ENCODE measurements around the gene ZKSCAN2. TPM values are rescaled to one million over a fixed set of nuclear protein-coding genes. Genes with fewer than 3 reads are reported as not detected.

The ZKSCAN2 gene
- total RNA-seq (1 to 10 TPM in 3 of 5 donors, under 1 TPM in 1, not detected in 1; 0.45 to 5.3 (median 2.7) TPM), polyA plus RNA-seq (under 1 TPM; 0.58 to 0.92 (median 0.81) TPM)
- long read RNA-seq, donor 1, partial matches to known transcripts: 0 of 1 reads
- long read RNA-seq, donor 1, other reads (novel, unspliced or antisense): 0 of 1 reads
- long read RNA-seq, donor 2: 0 reads
- long read RNA-seq, donor 3, partial matches to known transcripts: 0 of 1 reads
- long read RNA-seq, donor 3, other reads (novel, unspliced or antisense): 0 of 1 reads
- long read RNA-seq, donor 4: 0 reads
- long read RNA-seq, donor 5, full-length matches to known transcripts: 1 of 1 reads
- long read RNA-seq, donor 5, partial matches to known transcripts: 0 of 1 reads
- long read RNA-seq, donor 5, other reads (novel, unspliced or antisense): 0 of 1 reads
- long read RNA-seq, donor 6, full-length matches to known transcripts: 3 of 3 reads
- long read RNA-seq, donor 6, partial matches to known transcripts: 0 of 3 reads
- long read RNA-seq, donor 6, other reads (novel, unspliced or antisense): 0 of 3 reads
- long read RNA-seq, donor 7, partial matches to known transcripts: 0 of 1 reads
- long read RNA-seq, donor 7, other reads (novel, unspliced or antisense): 0 of 1 reads
- long read RNA-seq, donor 8, full-length matches to known transcripts: 1 of 1 reads
- long read RNA-seq, donor 8, partial matches to known transcripts: 0 of 1 reads
- long read RNA-seq, donor 8, other reads (novel, unspliced or antisense): 0 of 1 reads
- long read RNA-seq, donor 9: 0 reads
- long read RNA-seq, donor 10: 0 reads

DNA sequence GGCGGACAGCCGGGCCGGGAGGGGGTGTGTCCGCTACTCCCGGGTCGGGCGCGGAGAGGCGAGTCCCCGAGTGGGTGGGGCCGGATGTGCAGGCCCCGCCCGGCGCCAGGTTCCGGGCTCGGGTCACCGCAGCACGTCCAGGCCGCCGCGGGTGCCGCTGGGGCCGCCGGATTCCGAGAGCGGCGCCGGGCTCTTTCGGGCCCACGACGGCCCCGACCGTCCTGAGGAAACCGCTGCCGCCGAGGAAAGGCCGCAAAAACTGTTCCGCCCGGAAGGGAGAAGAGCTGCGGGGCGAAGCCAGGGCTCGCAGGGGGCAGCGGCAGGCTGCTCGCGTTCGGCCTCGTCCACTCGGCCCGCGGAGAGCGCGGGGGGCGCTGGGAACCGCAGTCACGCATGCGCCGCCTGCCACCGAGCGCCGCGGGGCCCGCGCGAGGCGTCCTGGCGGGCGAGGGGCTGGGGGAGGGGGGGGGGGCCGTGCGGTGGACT, at the start of gene ZKSCAN2:
Gene ZKSCAN2 (minus strand): TSS at position 376 of the 486 bp plus-strand sequence. CDS start 718 bp downstream, outside the sequence.
- peak within 1 kb of the TSS; percentile 75 to 84 (median 76) for H3K4me3 ChIP-seq
- peaks cover 11 to 44% (median 36%) of the 10 kb centered on the region in 4 donors for H3K4me1 ChIP-seq
- peak within 1 kb of the TSS; percentile 95 to 100 (median 98) for H3K27ac ChIP-seq
- peak; percentile 92 to 97 for DNase-seq
- no peaks in the 10 kb centered on the region for H3K27me3 ChIP-seq
- peak in 2 of 3 donors; percentile 80 to 85 for TF ChIP-seq POLR2AphosphoS5 (IDR thresholded peaks at IDR 0.05)
- peak in 1 of 4 donors; percentile 37 for TF ChIP-seq POLR2A (IDR thresholded peaks at IDR 0.05)
- TF ChIP-seq, protein P1, sequence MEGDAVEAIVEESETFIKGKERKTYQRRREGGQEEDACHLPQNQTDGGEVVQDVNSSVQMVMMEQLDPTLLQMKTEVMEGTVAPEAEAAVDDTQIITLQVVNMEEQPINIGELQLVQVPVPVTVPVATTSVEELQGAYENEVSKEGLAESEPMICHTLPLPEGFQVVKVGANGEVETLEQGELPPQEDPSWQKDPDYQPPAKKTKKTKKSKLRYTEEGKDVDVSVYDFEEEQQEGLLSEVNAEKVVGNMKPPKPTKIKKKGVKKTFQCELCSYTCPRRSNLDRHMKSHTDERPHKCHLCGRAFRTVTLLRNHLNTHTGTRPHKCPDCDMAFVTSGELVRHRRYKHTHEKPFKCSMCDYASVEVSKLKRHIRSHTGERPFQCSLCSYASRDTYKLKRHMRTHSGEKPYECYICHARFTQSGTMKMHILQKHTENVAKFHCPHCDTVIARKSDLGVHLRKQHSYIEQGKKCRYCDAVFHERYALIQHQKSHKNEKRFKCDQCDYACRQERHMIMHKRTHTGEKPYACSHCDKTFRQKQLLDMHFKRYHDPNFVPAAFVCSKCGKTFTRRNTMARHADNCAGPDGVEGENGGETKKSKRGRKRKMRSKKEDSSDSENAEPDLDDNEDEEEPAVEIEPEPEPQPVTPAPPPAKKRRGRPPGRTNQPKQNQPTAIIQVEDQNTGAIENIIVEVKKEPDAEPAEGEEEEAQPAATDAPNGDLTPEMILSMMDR (IDR thresholded peaks at IDR 0.05): no peak
- WGBS, 5 donors: 0 to 1% (median 1%) methylated on average over 38 to 69 of the region's 69 CpGs; no CpG with 5 or more reads in 1 of the 5 donors
- no peaks in the 10 kb centered on the region for H3K9me3 ChIP-seq
- H3K36me3 ChIP-seq: peaks cover 5 to 30% (median 27%) of the 10 kb centered on the region in 4 donors
- intact Hi-C loops (cut with DNase I; ENCODE audit: low total_unique reads): no loop called here

DNA sequence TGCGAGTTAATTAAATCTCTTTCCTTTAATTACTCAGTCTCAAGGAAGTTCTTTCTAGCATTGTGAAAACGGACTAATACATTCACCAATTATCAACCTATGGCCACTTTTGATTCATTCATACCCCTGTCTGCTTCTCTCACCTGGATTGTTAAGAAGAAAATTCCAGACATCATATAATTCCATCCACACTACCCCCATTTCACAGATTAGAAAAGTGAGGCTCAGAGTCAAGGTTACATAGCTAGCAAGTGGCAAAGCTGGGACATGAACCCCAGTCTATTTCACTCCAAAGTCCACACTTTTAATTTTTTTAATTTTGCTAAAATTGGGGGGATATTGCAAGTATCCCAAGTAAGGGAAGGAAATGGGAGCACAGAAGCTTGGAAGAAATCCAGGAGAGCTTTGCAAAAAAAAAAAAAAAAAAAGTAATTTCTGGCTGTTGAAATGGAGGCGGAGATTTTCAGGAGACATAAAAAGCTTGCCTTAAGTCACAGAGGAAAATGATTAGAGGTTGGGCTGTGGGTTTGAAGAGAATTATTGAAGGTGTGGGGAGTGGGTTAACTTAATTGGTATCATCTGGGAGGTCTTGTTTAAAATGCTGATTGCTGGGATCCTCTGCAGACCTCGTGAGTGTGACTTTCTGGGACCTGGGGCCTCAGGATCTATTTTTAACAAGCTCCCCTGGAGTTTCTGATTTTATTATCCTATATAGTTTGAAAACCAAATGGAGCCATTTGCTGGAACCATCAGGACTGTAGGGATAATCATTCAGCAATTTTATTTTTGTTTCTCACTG, 42.3 kb upstream of the ZKSCAN2 start:
- Histone ChIP-seq H3K36me3 (no peaks in the 10 kb centered on the region), H3K27ac (no peak overlapping the region), H3K4me1 (no peaks in the 10 kb centered on the region), H3K4me3 (no peak overlapping the region), H3K27me3 (peaks cover 0 to 4% (median 0%) of the 10 kb centered on the region in 3 donors), H3K9me3 (peaks cover 0 to 9% (median 2%) of the 10 kb centered on the region in 4 donors)
- TF ChIP-seq POLR2AphosphoS5 (IDR thresholded peaks at IDR 0.05): no peak
- TF ChIP-seq, protein P1 (IDR thresholded peaks at IDR 0.05): no peak
- TF ChIP-seq EP300 (IDR thresholded peaks at IDR 0.05): no peak
- no peak for TF ChIP-seq POLR2A (IDR thresholded peaks at IDR 0.05)
- WGBS, 5 donors: 35 to 62% (median 43%) methylated on average over 4 of the region's 4 CpGs
- intact Hi-C loops (cut with DNase I; ENCODE audit: low total_unique reads): no loop called here
- no peak for DNase-seq

DNA sequence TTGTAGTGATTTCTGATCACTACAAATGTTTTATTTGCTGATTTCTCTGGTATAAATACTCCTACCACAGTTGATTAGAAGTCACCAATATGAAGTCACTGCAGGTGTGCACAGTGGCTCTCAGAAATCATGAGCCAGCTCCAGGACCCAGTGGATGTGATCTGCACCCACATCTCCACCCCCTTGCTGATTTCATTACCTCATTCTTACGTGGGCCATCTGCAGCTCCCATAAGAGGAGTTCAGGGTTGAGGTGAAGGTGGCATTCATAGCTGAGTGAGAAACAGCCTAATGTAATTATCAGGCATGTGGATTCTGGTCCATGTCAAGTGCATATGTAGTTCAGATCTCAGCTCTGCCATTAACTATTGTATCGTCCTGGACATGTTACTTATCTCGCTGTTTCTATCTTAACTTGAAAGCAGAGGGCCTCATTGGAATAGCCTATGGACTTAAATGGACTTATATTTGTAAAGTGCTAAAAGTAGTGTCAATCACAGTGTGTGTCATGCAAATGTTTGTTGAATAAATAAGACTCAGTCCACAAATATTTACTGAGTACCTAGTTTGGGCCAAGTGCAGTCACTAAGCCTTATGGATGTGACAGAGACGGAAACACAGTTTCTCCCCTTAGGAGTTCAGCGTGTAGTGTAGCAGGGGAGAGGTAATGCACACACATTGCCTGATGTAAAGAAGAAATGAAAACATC, 40.7 kb upstream of the ZKSCAN2 start:
- no peak for DNase-seq
- Histone ChIP-seq H3K4me1 (no peaks in the 10 kb centered on the region), H3K27me3 (peaks cover 0 to 7% (median 0%) of the 10 kb centered on the region in 3 donors), H3K9me3 (peaks cover 0 to under 1% (median 0%) of the 10 kb centered on the region in 4 donors), H3K4me3 (no peak overlapping the region), H3K27ac (no peak overlapping the region), H3K36me3 (no peaks in the 10 kb centered on the region)
- WGBS, 5 donors: 25 to 59% (median 46%) methylated on average over 5 of the region's 5 CpGs
- intact Hi-C loops (cut with DNase I; ENCODE audit: low total_unique reads): no loop called here
- TF ChIP-seq, protein P1 (IDR thresholded peaks at IDR 0.05): no peak
- no peak for TF ChIP-seq POLR2AphosphoS5 (IDR thresholded peaks at IDR 0.05)
- no peak for TF ChIP-seq POLR2A (IDR thresholded peaks at IDR 0.05)

All from stomach (tissue), 19 donors.